IMR-90 (cell line): ENCODE data around the gene ANO10. TPM values are rescaled to one million over a fixed set of nuclear protein-coding genes. Genes with fewer than 3 reads are reported as not detected.

Experiments used
- ATAC-seq: fragments of 200-7000 bp; cut with Tn5 transposase; 2 replicates; pipeline ENCODE4 v1.9.1; 2020; ENCODE audit warnings: low read depth, mild to moderate bottlenecking, moderate library complexity
- BruUV-seq: library from RNA; stranded (reverse); fragments of 400-500 nt; replicated peaks from 2 replicates; lab custom pipeline; 2021; lab: Mats Ljungman, UMichigan
- CTCF ChIA-PET: fragments of 300-600 bp; formaldehyde crosslinking; extraction: SDS; loops from one replicate; lab custom pipeline; 2021; ENCODE audit warnings: antibody characterized with exemption; lab: Yijun Ruan, JAX
- POLR2A ChIA-PET: fragments of 300-600 bp; sonication (Branson Sonifier 250); formaldehyde crosslinking; loops from one replicate; lab custom pipeline; 2022; ENCODE audit warnings: antibody characterized with exemption; ENCODE audit not compliant: unreplicated experiment; lab: Charles Lee
- DNase-seq: peaks from one replicate; pipeline ENCODE4 v3.0.0; 2013
- H2AFZ ChIP-seq: replicated peaks from 2 replicates; pipeline ENCODE3; 2013; ENCODE audit warnings: low read length, mild to moderate bottlenecking; ENCODE audit not compliant: poor library complexity
- H2AK5ac ChIP-seq: 2 replicates; pipeline ENCODE4 v1.6.1; 2013; ENCODE audit warnings: low read depth, low read length, inconsistent platforms
- H2AK9ac ChIP-seq: replicated peaks from 2 replicates; pipeline ENCODE3; 2013; ENCODE audit warnings: mild to moderate bottlenecking, low read depth, low read length, moderate library complexity; ENCODE audit not compliant: poor library complexity
- H2BK120ac ChIP-seq: 2 replicates; pipeline ENCODE4 v1.6.1; 2013; ENCODE audit warnings: low read depth, low read length, inconsistent platforms
- H2BK15ac ChIP-seq: 3 replicates; pipeline ENCODE4 v1.6.1; 2013; ENCODE audit warnings: low read depth, low read length, inconsistent platforms
- H2BK20ac ChIP-seq: 2 replicates; pipeline ENCODE4 v1.6.1; 2013; ENCODE audit warnings: low read depth, mild to moderate bottlenecking, inconsistent platforms, low read length, moderate library complexity
- H2BK5ac ChIP-seq: 2 replicates; pipeline ENCODE4 v1.6.1; 2013; ENCODE audit warnings: mild to moderate bottlenecking, low read depth, low read length, inconsistent platforms; ENCODE audit not compliant: poor library complexity, severe bottlenecking
- H3K14ac ChIP-seq: replicated peaks from 2 replicates; pipeline ENCODE4 v1.6.1; 2013; ENCODE audit warnings: low read depth, low read length, inconsistent platforms
- H3K18ac ChIP-seq: 2 replicates; pipeline ENCODE4 v1.6.1; 2013; ENCODE audit warnings: low read depth, low read length, control low read depth
- H3K23ac ChIP-seq: 2 replicates; pipeline ENCODE4 v1.6.1; 2013; ENCODE audit warnings: low read depth, low read length, inconsistent platforms
- H3K27ac ChIP-seq: 2 replicates; pipeline ENCODE4 v1.5.1; 2013; ENCODE audit warnings: mild to moderate bottlenecking, control low read depth, low read length; ENCODE audit not compliant: insufficient read depth
- H3K27me3 ChIP-seq: 2 replicates; pipeline ENCODE4 v1.6.1; 2013; ENCODE audit warnings: low read length; ENCODE audit not compliant: control insufficient read depth, insufficient read depth
- H3K36me3 ChIP-seq: 2 replicates; pipeline ENCODE4 v1.6.1; 2013; ENCODE audit warnings: low read length, mixed read lengths; ENCODE audit not compliant: control insufficient read depth, insufficient read depth
- H3K4ac ChIP-seq: 2 replicates; pipeline ENCODE4 v1.6.1; 2013; ENCODE audit warnings: low read depth, low read length, inconsistent platforms
- H3K4me1 ChIP-seq: 2 replicates; pipeline ENCODE4 v1.6.1; 2013; ENCODE audit warnings: low read length, mixed read lengths; ENCODE audit not compliant: control insufficient read depth, insufficient read depth
- H3K4me2 ChIP-seq: 2 replicates; pipeline ENCODE4 v1.6.1; 2013; ENCODE audit warnings: low read depth, mild to moderate bottlenecking, control low read depth, low read length, moderate library complexity
- H3K4me3 ChIP-seq: 2 replicates; pipeline ENCODE4 v1.5.1; 2013; ENCODE audit warnings: low read depth, mild to moderate bottlenecking, control low read depth, low read length, moderate library complexity; ENCODE audit not compliant: insufficient read depth
- H3K56ac ChIP-seq: 2 replicates; pipeline ENCODE4 v1.6.1; 2013; ENCODE audit warnings: low read length, inconsistent platforms; ENCODE audit not compliant: insufficient read depth; ENCODE audit errors: extremely low read depth
- H3K79me1 ChIP-seq, 2 experiments: 2 replicates each; pipeline ENCODE4 v1.6.1; 2013; ENCODE audit warnings: low read length in 2 of 2, inconsistent platforms in 1 of 2, low read depth in 1 of 2
- H3K9ac ChIP-seq: 2 replicates; pipeline ENCODE4 v1.6.1; 2013; ENCODE audit warnings: low read depth, low read length, control low read depth
- H3K9me1 ChIP-seq: 2 replicates; pipeline ENCODE4 v1.6.1; 2013; ENCODE audit warnings: low read length, inconsistent platforms; ENCODE audit not compliant: insufficient read depth
- H3K9me3 ChIP-seq: 2 replicates; pipeline ENCODE4 v1.6.1; 2013; ENCODE audit warnings: low read length; ENCODE audit not compliant: control insufficient read depth, insufficient read depth
- H4K20me1 ChIP-seq: 2 replicates; pipeline ENCODE4 v1.6.1; 2013; ENCODE audit warnings: low read length, inconsistent platforms; ENCODE audit not compliant: insufficient read depth
- H4K5ac ChIP-seq: 2 replicates; pipeline ENCODE4 v1.6.1; 2013; ENCODE audit warnings: mild to moderate bottlenecking, low read depth, low read length, control low read depth
- H4K8ac ChIP-seq, 2 experiments: 2 replicates each; pipeline ENCODE4 v1.6.1; 2013; ENCODE audit warnings: low read depth in 2 of 2, low read length in 2 of 2, control low read depth in 1 of 2, inconsistent platforms in 1 of 2
- H4K91ac ChIP-seq: 2 replicates; pipeline ENCODE4 v1.6.1; 2013; ENCODE audit warnings: low read depth, low read length, inconsistent platforms; ENCODE audit not compliant: insufficient read depth
- BHLHE40 ChIP-seq: fragments of 150-350 bp; IDR thresholded peaks from 2 replicates; pipeline ENCODE4 v1.6.1; 2016; ENCODE audit warnings: mild to moderate bottlenecking, low read depth, low read length
- CEBPB ChIP-seq: IDR thresholded peaks from 2 replicates; pipeline ENCODE4 v1.6.1; 2012; ENCODE audit warnings: low read depth, low read length, improper control_type of control experiment
- CHD1 ChIP-seq: IDR thresholded peaks from 2 replicates; pipeline ENCODE4 v1.6.1; 2012; ENCODE audit warnings: low read depth, low read length, improper control_type of control experiment
- FOS ChIP-seq: fragments of 150-350 bp; IDR thresholded peaks from 2 replicates; pipeline ENCODE4 v1.6.1; 2016; ENCODE audit warnings: low read depth, low read length
- MAFK ChIP-seq: IDR thresholded peaks from 2 replicates; pipeline ENCODE4 v1.6.1; 2012; ENCODE audit warnings: low read depth, low read length, improper control_type of control experiment
- MAZ ChIP-seq: IDR thresholded peaks from 2 replicates; pipeline ENCODE4 v1.6.1; 2012; ENCODE audit warnings: low read depth, mild to moderate bottlenecking, low read length, improper control_type of control experiment, moderate library complexity, borderline replicate concordance
- MXI1 ChIP-seq: IDR thresholded peaks from 2 replicates; pipeline ENCODE4 v1.6.1; 2012; ENCODE audit warnings: low read depth, mild to moderate bottlenecking, low read length, moderate library complexity, borderline replicate concordance
- NFE2L2 ChIP-seq: fragments of 150-350 bp; IDR thresholded peaks from 2 replicates; pipeline ENCODE4 v1.6.1; 2016; ENCODE audit warnings: low read depth, mild to moderate bottlenecking, low read length
- POLR2A ChIP-seq: IDR thresholded peaks from 2 replicates; pipeline ENCODE4 v1.6.1; 2012; ENCODE audit warnings: mild to moderate bottlenecking, low read depth, low read length
- RAD21 ChIP-seq: IDR thresholded peaks from 2 replicates; pipeline ENCODE4 v1.6.1; 2012; ENCODE audit warnings: low read length, improper control_type of control experiment
- RCOR1 ChIP-seq: IDR thresholded peaks from 2 replicates; pipeline ENCODE4 v1.6.1; 2012; ENCODE audit warnings: mild to moderate bottlenecking, low read length, improper control_type of control experiment; ENCODE audit not compliant: insufficient replicate concordance
- RFX5 ChIP-seq: IDR thresholded peaks from 2 replicates; pipeline ENCODE4 v1.8.0; 2012; ENCODE audit warnings: low read depth, mild to moderate bottlenecking, low read length, moderate library complexity
- SMC3 ChIP-seq: fragments of 150-350 bp; IDR thresholded peaks from 2 replicates; pipeline ENCODE4 v1.6.1; 2016; ENCODE audit warnings: low read depth, mild to moderate bottlenecking, antibody characterized with exemption, low read length, moderate library complexity
- WGBS, 2 experiments: methylation state at CpG; one replicate each; pipeline versions ENCODE4 v1.1.5 to v1.1.7; 2013; ENCODE audit warnings: missing lambda C conversion rate in 2 of 2; ENCODE audit not compliant: insufficient read length in 1 of 2; ENCODE audit errors: extremely low coverage in 2 of 2; 5-methylcytosine and 5-hydroxymethylcytosine counted together
- dilution Hi-C: fragments of 300-500 bp; cut with HindIII; formaldehyde crosslinking; loops from one replicate; pipeline ENCODE4 v1.14.3; 2018; ENCODE audit warnings: low sequenced_read_pairs; ENCODE audit not compliant: unreplicated experiment
- in situ Hi-C: fragments of 300-500 bp; cut with MboI; formaldehyde crosslinking; loops from 3 replicates; pipeline ENCODE4 v1.14.3; 2019; ENCODE audit warnings: low sequenced_read_pairs, inconsistent platforms, mixed read lengths
- intact Hi-C: fragments of 100-400 bp; cut with micrococcal nuclease; formaldehyde crosslinking; loops from 2 replicates; pipeline ENCODE4 v1.10.0; 2022
- polyA plus RNA-seq, 3 experiments: library from polyadenylated mRNA; depleted of rRNA; stranded (reverse); fragments of >200 nt; gene quantifications; 2 replicates each; pipeline ENCODE4 v1.2.3, GENCODE V29; 2012; ENCODE audit warnings: low replicate concordance in 1 of 3
- total RNA-seq: library from RNA; depleted of rRNA; stranded (reverse); fragments of >200 nt; gene quantifications from 2 replicates; pipeline ENCODE4 v1.2.3, GENCODE V29; 2012
- TF ChIP-seq, protein P1 (sequence below): fragments of 150-350 bp; IDR thresholded peaks from 2 replicates; pipeline ENCODE4 v1.6.1; 2017; ENCODE audit warnings: mild to moderate bottlenecking, antibody characterized with exemption, low read length, low read depth
- TF ChIP-seq, protein P2 (sequence below): conservative IDR thresholded peaks from 2 replicates; pipeline ENCODE4 v1.5.1; 2012; ENCODE audit warnings: mild to moderate bottlenecking, low read depth, low read length, improper control_type of control experiment
- TF ChIP-seq, protein P3 (sequence below): fragments of 150-350 bp; IDR thresholded peaks from 2 replicates; pipeline ENCODE4 v1.6.1; 2016; ENCODE audit warnings: low read depth, mild to moderate bottlenecking, low read length, moderate library complexity, borderline replicate concordance

The ANO10 gene
- total and polyA plus RNA-seq, 2 of the 4 experiments (the other 2 are of a cell fraction) = 28.5 to 41.6 TPM

DNA sequence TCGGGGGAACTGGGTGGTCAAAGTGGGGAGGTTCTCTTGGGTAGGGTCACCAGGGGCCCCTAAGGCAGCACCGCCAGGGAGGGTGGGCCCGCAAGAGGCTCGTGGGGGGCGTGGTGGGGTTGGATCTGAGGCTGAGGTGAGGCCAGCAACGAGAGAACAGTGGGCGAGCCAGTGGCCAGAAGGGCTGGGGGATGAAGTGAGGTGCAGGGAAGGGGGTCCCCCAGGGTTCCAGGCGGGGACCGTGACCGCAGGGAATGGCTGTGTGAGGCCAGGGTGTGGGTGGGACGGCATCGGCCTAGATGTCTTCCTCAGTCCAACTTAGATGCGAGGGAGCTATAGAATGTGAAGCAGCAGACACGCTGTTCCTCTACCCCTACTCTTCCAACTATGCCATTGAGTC, 257.3 kb downstream of the ANO10 start:
- ATAC-seq (no peak), DNase-seq (no peak)
- H3K27me3 ChIP-seq = no peaks in the 10 kb centered on the region
- no peak overlapping the region for H3K4me3 ChIP-seq
- H3K9ac ChIP-seq = no peak overlapping the region
- H3K9me3 ChIP-seq = no peaks in the 10 kb centered on the region
- H3K4me2 ChIP-seq = no peak overlapping the region
- no peak overlapping the region for H2AK5ac ChIP-seq
- in situ Hi-C loops (no loop called here), intact Hi-C loops (no loop called here), dilution Hi-C loops (no loop called here)
- no TSS peak for BruUV-seq
- no peak overlapping the region for H2AFZ ChIP-seq
- H4K5ac ChIP-seq = no peak overlapping the region
- H2BK5ac ChIP-seq = no peak overlapping the region
- H4K91ac ChIP-seq = no peak overlapping the region
- H3K56ac ChIP-seq = no peak overlapping the region
- no peak overlapping the region for H3K23ac ChIP-seq
- no peak overlapping the region for H4K8ac ChIP-seq
- H3K18ac ChIP-seq = no peak overlapping the region
- TF ChIP-seq MXI1 = no peak
- no peak for TF ChIP-seq RAD21
- no peak for TF ChIP-seq NFE2L2
- TF ChIP-seq POLR2A = no peak
- TF ChIP-seq RFX5 = no peak
- no peak for TF ChIP-seq RCOR1
- no peak for TF ChIP-seq CHD1
- TF ChIP-seq CEBPB = no peak
- TF ChIP-seq BHLHE40 = no peak
- TF ChIP-seq, protein P1, sequence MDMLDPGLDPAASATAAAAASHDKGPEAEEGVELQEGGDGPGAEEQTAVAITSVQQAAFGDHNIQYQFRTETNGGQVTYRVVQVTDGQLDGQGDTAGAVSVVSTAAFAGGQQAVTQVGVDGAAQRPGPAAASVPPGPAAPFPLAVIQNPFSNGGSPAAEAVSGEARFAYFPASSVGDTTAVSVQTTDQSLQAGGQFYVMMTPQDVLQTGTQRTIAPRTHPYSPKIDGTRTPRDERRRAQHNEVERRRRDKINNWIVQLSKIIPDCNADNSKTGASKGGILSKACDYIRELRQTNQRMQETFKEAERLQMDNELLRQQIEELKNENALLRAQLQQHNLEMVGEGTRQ = no peak
- TF ChIP-seq FOS = no peak
- no peak for TF ChIP-seq SMC3
- no peak for TF ChIP-seq MAFK
- no peak for TF ChIP-seq MAZ
- TF ChIP-seq, protein P2, sequence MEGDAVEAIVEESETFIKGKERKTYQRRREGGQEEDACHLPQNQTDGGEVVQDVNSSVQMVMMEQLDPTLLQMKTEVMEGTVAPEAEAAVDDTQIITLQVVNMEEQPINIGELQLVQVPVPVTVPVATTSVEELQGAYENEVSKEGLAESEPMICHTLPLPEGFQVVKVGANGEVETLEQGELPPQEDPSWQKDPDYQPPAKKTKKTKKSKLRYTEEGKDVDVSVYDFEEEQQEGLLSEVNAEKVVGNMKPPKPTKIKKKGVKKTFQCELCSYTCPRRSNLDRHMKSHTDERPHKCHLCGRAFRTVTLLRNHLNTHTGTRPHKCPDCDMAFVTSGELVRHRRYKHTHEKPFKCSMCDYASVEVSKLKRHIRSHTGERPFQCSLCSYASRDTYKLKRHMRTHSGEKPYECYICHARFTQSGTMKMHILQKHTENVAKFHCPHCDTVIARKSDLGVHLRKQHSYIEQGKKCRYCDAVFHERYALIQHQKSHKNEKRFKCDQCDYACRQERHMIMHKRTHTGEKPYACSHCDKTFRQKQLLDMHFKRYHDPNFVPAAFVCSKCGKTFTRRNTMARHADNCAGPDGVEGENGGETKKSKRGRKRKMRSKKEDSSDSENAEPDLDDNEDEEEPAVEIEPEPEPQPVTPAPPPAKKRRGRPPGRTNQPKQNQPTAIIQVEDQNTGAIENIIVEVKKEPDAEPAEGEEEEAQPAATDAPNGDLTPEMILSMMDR = no peak
- TF ChIP-seq, protein P3, sequence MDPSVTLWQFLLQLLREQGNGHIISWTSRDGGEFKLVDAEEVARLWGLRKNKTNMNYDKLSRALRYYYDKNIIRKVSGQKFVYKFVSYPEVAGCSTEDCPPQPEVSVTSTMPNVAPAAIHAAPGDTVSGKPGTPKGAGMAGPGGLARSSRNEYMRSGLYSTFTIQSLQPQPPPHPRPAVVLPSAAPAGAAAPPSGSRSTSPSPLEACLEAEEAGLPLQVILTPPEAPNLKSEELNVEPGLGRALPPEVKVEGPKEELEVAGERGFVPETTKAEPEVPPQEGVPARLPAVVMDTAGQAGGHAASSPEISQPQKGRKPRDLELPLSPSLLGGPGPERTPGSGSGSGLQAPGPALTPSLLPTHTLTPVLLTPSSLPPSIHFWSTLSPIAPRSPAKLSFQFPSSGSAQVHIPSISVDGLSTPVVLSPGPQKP = no peak
- no peak overlapping the region for H2BK15ac ChIP-seq
- WGBS, 2 experiments = 98% methylated on average over 8 of the region's 14 CpGs; no CpG with 5 or more reads in 1 of the 2 experiments
- peaks cover 7% of the 10 kb centered on the region for H3K9me1 ChIP-seq
- ChIA-PET CTCF (no interaction called here), POLR2A (no interaction called here)
- H4K20me1 ChIP-seq = no peaks in the 10 kb centered on the region
- no peak overlapping the region for H3K27ac ChIP-seq
- peak overlapping the region; percentile 50 for H2AK9ac ChIP-seq
- H3K79me1 ChIP-seq = no peaks in the 10 kb centered on the region
- no peak overlapping the region for H3K4ac ChIP-seq
- H3K14ac ChIP-seq = no peak overlapping the region
- H2BK120ac ChIP-seq = no peak overlapping the region
- peaks cover 7% of the 10 kb centered on the region; the same call in 1 of the 2 replicates for H3K4me1 ChIP-seq
- H3K36me3 ChIP-seq = peaks cover 10% of the 10 kb centered on the region; the same call in 1 of the 2 replicates
- no peak overlapping the region for H2BK20ac ChIP-seq
